ENCODE data around the gene ZNF641.

- TF ChIP-seq, protein P1, sequence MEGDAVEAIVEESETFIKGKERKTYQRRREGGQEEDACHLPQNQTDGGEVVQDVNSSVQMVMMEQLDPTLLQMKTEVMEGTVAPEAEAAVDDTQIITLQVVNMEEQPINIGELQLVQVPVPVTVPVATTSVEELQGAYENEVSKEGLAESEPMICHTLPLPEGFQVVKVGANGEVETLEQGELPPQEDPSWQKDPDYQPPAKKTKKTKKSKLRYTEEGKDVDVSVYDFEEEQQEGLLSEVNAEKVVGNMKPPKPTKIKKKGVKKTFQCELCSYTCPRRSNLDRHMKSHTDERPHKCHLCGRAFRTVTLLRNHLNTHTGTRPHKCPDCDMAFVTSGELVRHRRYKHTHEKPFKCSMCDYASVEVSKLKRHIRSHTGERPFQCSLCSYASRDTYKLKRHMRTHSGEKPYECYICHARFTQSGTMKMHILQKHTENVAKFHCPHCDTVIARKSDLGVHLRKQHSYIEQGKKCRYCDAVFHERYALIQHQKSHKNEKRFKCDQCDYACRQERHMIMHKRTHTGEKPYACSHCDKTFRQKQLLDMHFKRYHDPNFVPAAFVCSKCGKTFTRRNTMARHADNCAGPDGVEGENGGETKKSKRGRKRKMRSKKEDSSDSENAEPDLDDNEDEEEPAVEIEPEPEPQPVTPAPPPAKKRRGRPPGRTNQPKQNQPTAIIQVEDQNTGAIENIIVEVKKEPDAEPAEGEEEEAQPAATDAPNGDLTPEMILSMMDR (IDR thresholded peaks at IDR 0.05): no peak
- no peak for TF ChIP-seq POLR2A (IDR thresholded peaks at IDR 0.05)
Measured at GRCh38 chr12:48329199-48329939, 21.4 kb downstream of the ZNF641 start.

Measured in right lobe of liver (tissue), 4 donors.